Measurements from ENCODE around the gene TET3.

The TET3 gene

DNA sequence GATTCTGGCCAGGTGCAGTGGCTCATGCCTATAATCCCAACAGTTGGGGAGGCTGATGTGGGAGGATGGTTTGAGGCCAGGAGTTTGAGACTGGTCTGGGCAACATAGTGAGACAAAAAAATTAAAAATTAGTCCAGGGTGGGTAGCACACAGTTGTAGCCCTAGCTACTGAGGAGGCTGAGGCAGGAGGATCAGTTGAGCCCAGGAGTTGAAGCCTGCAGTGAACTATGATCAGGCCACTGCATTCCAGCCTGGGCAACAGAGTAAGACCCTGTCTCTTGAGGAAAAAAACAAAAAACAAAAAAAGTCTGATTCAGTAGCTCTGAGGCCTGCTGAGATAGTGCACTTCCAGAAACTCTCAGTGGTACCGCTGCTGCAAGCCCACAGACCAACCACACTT, 7.9 kb upstream of the TET3 start:
- peaks cover 68% of the 10 kb centered on the region for H3K4me1 Mint-ChIP-seq (ENCODE audit: low read depth)
- H3K36me3 Mint-ChIP-seq (ENCODE audit: low read depth), result no peaks in the 10 kb centered on the region
- H3K9me3 Mint-ChIP-seq, result no peaks in the 10 kb centered on the region
- no peak overlapping the region for H3K4me3 Mint-ChIP-seq
- no peaks in the 10 kb centered on the region for H3K27me3 Mint-ChIP-seq
- H3K27ac Mint-ChIP-seq, result no peak overlapping the region

GRCh38 chr2:73977466-73977865, 7.2 kb upstream of the TET3 start:
- Mint-ChIP-seq H3K4me3 (no peak overlapping the region), H3K27me3 (no peaks in the 10 kb centered on the region), H3K27ac (peak overlapping the region; percentile 53), H3K4me1 (ENCODE audit: low read depth) (peaks cover 66% of the 10 kb centered on the region), H3K36me3 (ENCODE audit: low read depth) (no peaks in the 10 kb centered on the region), H3K9me3 (no peaks in the 10 kb centered on the region)

DNA sequence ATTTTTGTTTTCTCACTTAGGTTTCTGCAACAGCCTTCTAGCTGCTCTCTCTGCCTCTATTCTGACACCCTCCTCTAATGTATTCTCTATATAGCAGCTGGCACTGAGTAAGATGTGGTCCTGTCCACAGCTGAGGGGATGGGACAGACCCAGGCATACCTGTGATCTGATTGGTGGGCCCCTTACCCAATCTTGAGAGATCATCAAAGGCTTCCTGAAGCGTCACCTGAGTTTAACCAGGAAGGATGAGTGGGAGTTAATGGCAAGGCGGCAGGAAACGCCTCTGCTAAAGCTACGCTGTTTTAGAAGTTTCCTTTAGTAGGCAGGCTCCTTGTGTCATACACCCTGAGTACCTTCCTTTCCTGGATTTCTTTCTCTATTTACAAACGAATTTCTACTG, 5.7 kb upstream of the TET3 start:
- Mint-ChIP-seq H3K27ac (peak overlapping the region; percentile 79), H3K9me3 (no peaks in the 10 kb centered on the region), H3K27me3 (no peaks in the 10 kb centered on the region), H3K4me3 (peak overlapping the region; percentile 81), H3K4me1 (ENCODE audit: low read depth) (peaks cover 71% of the 10 kb centered on the region), H3K36me3 (ENCODE audit: low read depth) (no peaks in the 10 kb centered on the region)

GRCh38 chr2:73979686-73980085, 5.0 kb upstream of the TET3 start:
- Mint-ChIP-seq H3K9me3 (no peaks in the 10 kb centered on the region), H3K4me3 (peak overlapping the region; percentile 81), H3K4me1 (ENCODE audit: low read depth) (peaks cover 71% of the 10 kb centered on the region)

DNA sequence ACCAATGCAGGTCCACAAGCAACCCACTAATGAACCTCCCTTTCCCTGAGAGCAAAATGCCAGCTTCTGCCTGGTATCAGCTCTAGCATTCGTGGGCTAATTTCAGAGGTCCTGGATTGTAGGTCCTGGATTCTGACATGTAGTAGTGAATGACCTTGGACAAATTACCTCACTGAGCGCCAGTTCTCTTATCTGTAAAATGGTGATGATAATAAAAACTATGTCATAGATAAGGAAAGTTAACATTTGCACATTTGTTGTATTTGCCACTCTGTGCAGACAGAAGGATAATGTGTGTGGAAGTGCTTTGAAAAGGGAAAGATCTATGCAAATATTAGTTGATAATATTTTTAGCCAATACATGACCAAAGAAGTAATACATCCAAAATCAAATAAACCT, 4.1 kb upstream of the TET3 start:
- H3K36me3 Mint-ChIP-seq (ENCODE audit: low read depth), result no peaks in the 10 kb centered on the region
- H3K27ac Mint-ChIP-seq, result no peak overlapping the region
- H3K27me3 Mint-ChIP-seq, result no peaks in the 10 kb centered on the region
- peaks cover 70% of the 10 kb centered on the region for H3K4me1 Mint-ChIP-seq (ENCODE audit: low read depth)
- no peaks in the 10 kb centered on the region for H3K9me3 Mint-ChIP-seq
- peak overlapping the region; percentile 81 for H3K4me3 Mint-ChIP-seq

More at GRCh38 chr2:73979686-73980085, 5.0 kb upstream of the TET3 start:
- Mint-ChIP-seq H3K27ac (peak overlapping the region; percentile 79), H3K27me3 (no peaks in the 10 kb centered on the region), H3K36me3 (ENCODE audit: low read depth) (no peaks in the 10 kb centered on the region)

- Mint-ChIP-seq H3K4me3 (peak overlapping the region; percentile 81), H3K9me3 (no peaks in the 10 kb centered on the region), H3K27ac (no peak overlapping the region), H3K27me3 (no peaks in the 10 kb centered on the region), H3K36me3 (ENCODE audit: low read depth) (peaks cover 5% of the 10 kb centered on the region), H3K4me1 (ENCODE audit: low read depth) (peaks cover 72% of the 10 kb centered on the region)
Measured at GRCh38 chr2:73981081-73982001, 3.4 kb upstream of the TET3 start.

GRCh38 chr2:73982140-73982617, 2.5 kb upstream of the TET3 start:
- Mint-ChIP-seq H3K4me1 (ENCODE audit: low read depth) (peaks cover 77% of the 10 kb centered on the region), H3K27ac (no peak overlapping the region), H3K9me3 (no peaks in the 10 kb centered on the region), H3K4me3 (no peak overlapping the region), H3K36me3 (ENCODE audit: low read depth) (peaks cover 13% of the 10 kb centered on the region), H3K27me3 (no peaks in the 10 kb centered on the region)

GRCh38 chr2:73983322-73984202, 1.1 kb upstream of the TET3 start:
- H3K4me3 Mint-ChIP-seq, result peak overlapping the region; percentile 75
- H3K36me3 Mint-ChIP-seq (ENCODE audit: low read depth), result peaks cover 26% of the 10 kb centered on the region
- H3K9me3 Mint-ChIP-seq, result no peaks in the 10 kb centered on the region
- peaks cover 79% of the 10 kb centered on the region for H3K4me1 Mint-ChIP-seq (ENCODE audit: low read depth)
- no peaks in the 10 kb centered on the region for H3K27me3 Mint-ChIP-seq
- peak overlapping the region; percentile 69 for H3K27ac Mint-ChIP-seq

GRCh38 chr2:73984922-73985307, 205 bp downstream of the TET3 start:
- H3K36me3 Mint-ChIP-seq (ENCODE audit: low read depth), result peaks cover 38% of the 10 kb centered on the region
- no peaks in the 10 kb centered on the region for H3K27me3 Mint-ChIP-seq
- H3K4me1 Mint-ChIP-seq (ENCODE audit: low read depth), result peaks cover 79% of the 10 kb centered on the region

DNA sequence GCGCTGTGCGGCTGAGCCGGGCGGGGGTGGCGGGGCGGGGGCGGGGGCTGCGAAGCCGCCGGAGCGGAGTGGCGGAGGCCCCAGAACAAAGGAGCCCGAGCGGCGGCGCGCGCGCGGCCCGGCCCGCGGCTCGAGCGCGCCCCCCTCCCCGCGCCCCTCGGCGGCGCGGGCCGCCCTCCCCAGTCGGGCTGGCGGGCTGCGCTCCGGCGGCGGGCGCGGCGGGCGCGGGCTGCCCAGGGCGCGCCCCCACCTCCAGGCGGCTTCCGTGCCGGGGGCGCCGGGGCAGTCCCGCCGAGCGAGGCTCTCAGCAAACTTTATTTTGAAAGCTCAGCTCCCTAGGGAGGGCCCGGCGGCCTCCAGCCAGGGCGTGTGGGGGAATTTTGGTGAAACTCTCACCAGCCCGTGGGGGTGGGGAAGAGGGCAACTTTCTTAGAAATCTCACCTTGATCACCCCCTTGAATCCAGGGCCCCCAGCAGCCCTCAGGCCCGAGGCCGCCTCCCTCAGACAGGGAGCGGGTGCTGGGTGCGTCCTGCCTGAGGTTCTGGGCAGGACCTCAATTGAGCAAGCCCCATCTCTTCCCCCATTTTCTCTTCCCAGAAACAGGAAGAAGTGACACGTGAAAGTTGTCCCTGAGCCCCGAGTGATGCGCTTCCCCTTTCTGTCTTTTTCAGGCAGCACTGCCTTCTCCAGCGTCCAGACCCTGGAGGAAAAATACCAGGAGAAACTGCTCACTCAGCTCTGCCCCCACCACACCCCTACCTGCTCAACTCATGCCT, 786 bp downstream of the TET3 start:
- H3K27me3 Mint-ChIP-seq, result no peaks in the 10 kb centered on the region
- H3K27ac Mint-ChIP-seq, result peak overlapping the region; percentile 93
- peak overlapping the region; percentile 90 for H3K4me3 Mint-ChIP-seq
- peaks cover 79% of the 10 kb centered on the region for H3K4me1 Mint-ChIP-seq (ENCODE audit: low read depth)
- no peaks in the 10 kb centered on the region for H3K9me3 Mint-ChIP-seq
- peaks cover 44% of the 10 kb centered on the region for H3K36me3 Mint-ChIP-seq (ENCODE audit: low read depth)

More at GRCh38 chr2:73984922-73985307, 205 bp downstream of the TET3 start:
- H3K27ac Mint-ChIP-seq, result no peak overlapping the region
- H3K9me3 Mint-ChIP-seq, result no peaks in the 10 kb centered on the region
- H3K4me3 Mint-ChIP-seq, result no peak overlapping the region

GRCh38 chr2:73986085-73986681, 1.5 kb downstream of the TET3 start:
- peak overlapping the region; percentile 93 for H3K27ac Mint-ChIP-seq
- H3K27me3 Mint-ChIP-seq, result no peaks in the 10 kb centered on the region
- no peaks in the 10 kb centered on the region for H3K9me3 Mint-ChIP-seq
- peaks cover 50% of the 10 kb centered on the region for H3K36me3 Mint-ChIP-seq (ENCODE audit: low read depth)
- peak overlapping the region; percentile 90 for H3K4me3 Mint-ChIP-seq
- H3K4me1 Mint-ChIP-seq (ENCODE audit: low read depth), result peaks cover 76% of the 10 kb centered on the region

DNA sequence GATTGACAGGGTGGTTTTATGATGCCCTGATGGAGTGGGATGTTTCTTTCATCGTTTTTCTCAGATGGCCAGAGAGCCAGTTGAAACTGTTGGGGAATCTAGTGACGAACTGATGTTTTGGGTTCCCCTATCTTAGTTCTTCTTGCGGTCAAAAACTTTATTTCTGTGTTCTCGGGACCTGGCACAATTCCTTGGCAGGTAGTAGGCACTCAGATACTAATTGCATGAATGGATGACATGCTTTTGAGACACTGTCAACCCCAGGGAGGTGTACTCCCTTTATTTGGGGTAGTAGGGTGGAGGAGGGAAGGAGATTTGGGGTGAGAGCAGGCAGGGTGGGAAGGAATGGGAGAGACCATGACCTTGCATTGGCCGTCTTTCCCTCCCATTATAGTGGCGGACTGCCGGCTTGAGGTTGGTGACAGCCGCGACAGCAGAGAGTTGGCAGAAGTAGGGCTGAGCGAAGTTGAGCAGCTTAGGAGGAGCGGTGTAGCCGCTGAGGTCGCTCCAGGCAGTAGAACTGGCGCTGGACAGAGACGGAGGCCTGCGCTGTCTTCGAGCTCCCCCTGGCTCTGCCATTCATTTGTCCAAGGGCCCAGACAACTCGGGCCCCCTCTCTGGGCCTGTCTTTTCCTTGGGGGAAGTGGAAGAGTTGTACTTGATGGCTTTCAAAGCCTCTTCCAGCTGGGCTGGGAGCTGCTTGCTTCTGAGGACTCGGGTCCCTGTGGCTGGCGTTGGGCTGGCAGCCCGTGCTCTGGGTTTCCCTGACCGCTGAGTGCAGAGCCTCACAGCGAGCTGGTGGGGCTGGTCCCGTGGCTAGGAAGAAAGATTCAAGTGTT, 2.6 kb downstream of the TET3 start:
- no peaks in the 10 kb centered on the region for H3K27me3 Mint-ChIP-seq
- no peaks in the 10 kb centered on the region for H3K9me3 Mint-ChIP-seq
- peak overlapping the region; percentile 90 for H3K4me3 Mint-ChIP-seq
- peaks cover 72% of the 10 kb centered on the region for H3K4me1 Mint-ChIP-seq (ENCODE audit: low read depth)
- H3K36me3 Mint-ChIP-seq (ENCODE audit: low read depth), result peaks cover 61% of the 10 kb centered on the region
- H3K27ac Mint-ChIP-seq, result peak overlapping the region; percentile 93

- H3K27me3 Mint-ChIP-seq, result no peaks in the 10 kb centered on the region
- H3K4me1 Mint-ChIP-seq (ENCODE audit: low read depth), result peaks cover 71% of the 10 kb centered on the region
- peaks cover 68% of the 10 kb centered on the region for H3K36me3 Mint-ChIP-seq (ENCODE audit: low read depth)
- H3K9me3 Mint-ChIP-seq, result no peaks in the 10 kb centered on the region
- H3K27ac Mint-ChIP-seq, result peak overlapping the region; percentile 3
- H3K4me3 Mint-ChIP-seq, result peak overlapping the region; percentile 90
Measured at GRCh38 chr2:73987948-73988700, 3.4 kb downstream of the TET3 start.
